SIG-M5 treated with dmso at 0.1 percent for 504 hours (cell line): ENCODE results near the gene ATP6V1A.
"Not testable (repeated sequence)": the region's sequence is repeated elsewhere in the genome, so short reads cannot be mapped to it uniquely, and the experiment has no call there.

ENCODE experiments used
- DNase-seq: peaks from one replicate; lab custom pipeline; 2025; ENCODE audit not compliant: unreplicated experiment; lab: John Stamatoyannopoulos, UW

Gene ATP6V1A

GRCh38 chr3:113812854-113813253, 66.0 kb downstream of the ATP6V1A start:
- DNase-seq: no peak

- no peak for DNase-seq
These were observed 73.0 kb downstream of the ATP6V1A start for GRCh38 chr3:113819866-113820265.

- peak; percentile 7 for DNase-seq
These were observed 78.3 kb downstream of the ATP6V1A start for GRCh38 chr3:113825090-113825489.

- peak; percentile 15 for DNase-seq
These were observed 81.8 kb downstream of the ATP6V1A start for GRCh38 chr3:113828600-113828999.

- DNase-seq: no peak
These were observed 82.9 kb downstream of the ATP6V1A start for GRCh38 chr3:113829576-113830354.

- DNase-seq: no peak
These were observed 84.2 kb downstream of the ATP6V1A start for GRCh38 chr3:113831103-113831355.

GRCh38 chr3:113832477-113833164, 85.8 kb downstream of the ATP6V1A start:
- no peak for DNase-seq

GRCh38 chr3:113834983-113835382, 88.1 kb downstream of the ATP6V1A start:
- DNase-seq: no peak

- peak; percentile 92 for DNase-seq
These were observed 91.9 kb downstream of the ATP6V1A start, which contains the start of gene GRAMD1C for GRCh38 chr3:113838631-113839209. Gene GRAMD1C (plus strand): TSS chr3:113838788. CDS start chr3:113838910, 122 bp downstream.

- no peak for DNase-seq
These were observed 92.7 kb downstream of the ATP6V1A start for GRCh38 chr3:113839551-113839950.

- DNase-seq: peak; percentile 59
These were observed 97.9 kb downstream of the ATP6V1A start for GRCh38 chr3:113844622-113845222.

- DNase-seq: no peak
These were observed 100.4 kb downstream of the ATP6V1A start for GRCh38 chr3:113847247-113847646.

GRCh38 chr3:113847664-113848461, 101.0 kb downstream of the ATP6V1A start:
- peak; percentile 26 for DNase-seq

- not testable (repeated sequence) for DNase-seq
These were observed 102.2 kb downstream of the ATP6V1A start for GRCh38 chr3:113849071-113849470.

- not testable (repeated sequence) for DNase-seq
These were observed 103.0 kb downstream of the ATP6V1A start for GRCh38 chr3:113849841-113850240.

GRCh38 chr3:113850391-113850790, 103.6 kb downstream of the ATP6V1A start:
- not testable (repeated sequence) for DNase-seq

GRCh38 chr3:113852506-113852905, 105.7 kb downstream of the ATP6V1A start:
- no peak for DNase-seq
